ENCODE data around the gene RBM14.
A peak's percentile ranks its signal among the peaks of the same experiment; 100 is the strongest.
"Not testable (repeated sequence)": the region's sequence is repeated elsewhere in the genome, so short reads cannot be mapped to it uniquely, and the experiment has no call there.

RBM14 gene, protein sequence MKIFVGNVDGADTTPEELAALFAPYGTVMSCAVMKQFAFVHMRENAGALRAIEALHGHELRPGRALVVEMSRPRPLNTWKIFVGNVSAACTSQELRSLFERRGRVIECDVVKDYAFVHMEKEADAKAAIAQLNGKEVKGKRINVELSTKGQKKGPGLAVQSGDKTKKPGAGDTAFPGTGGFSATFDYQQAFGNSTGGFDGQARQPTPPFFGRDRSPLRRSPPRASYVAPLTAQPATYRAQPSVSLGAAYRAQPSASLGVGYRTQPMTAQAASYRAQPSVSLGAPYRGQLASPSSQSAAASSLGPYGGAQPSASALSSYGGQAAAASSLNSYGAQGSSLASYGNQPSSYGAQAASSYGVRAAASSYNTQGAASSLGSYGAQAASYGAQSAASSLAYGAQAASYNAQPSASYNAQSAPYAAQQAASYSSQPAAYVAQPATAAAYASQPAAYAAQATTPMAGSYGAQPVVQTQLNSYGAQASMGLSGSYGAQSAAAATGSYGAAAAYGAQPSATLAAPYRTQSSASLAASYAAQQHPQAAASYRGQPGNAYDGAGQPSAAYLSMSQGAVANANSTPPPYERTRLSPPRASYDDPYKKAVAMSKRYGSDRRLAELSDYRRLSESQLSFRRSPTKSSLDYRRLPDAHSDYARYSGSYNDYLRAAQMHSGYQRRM

DNA sequence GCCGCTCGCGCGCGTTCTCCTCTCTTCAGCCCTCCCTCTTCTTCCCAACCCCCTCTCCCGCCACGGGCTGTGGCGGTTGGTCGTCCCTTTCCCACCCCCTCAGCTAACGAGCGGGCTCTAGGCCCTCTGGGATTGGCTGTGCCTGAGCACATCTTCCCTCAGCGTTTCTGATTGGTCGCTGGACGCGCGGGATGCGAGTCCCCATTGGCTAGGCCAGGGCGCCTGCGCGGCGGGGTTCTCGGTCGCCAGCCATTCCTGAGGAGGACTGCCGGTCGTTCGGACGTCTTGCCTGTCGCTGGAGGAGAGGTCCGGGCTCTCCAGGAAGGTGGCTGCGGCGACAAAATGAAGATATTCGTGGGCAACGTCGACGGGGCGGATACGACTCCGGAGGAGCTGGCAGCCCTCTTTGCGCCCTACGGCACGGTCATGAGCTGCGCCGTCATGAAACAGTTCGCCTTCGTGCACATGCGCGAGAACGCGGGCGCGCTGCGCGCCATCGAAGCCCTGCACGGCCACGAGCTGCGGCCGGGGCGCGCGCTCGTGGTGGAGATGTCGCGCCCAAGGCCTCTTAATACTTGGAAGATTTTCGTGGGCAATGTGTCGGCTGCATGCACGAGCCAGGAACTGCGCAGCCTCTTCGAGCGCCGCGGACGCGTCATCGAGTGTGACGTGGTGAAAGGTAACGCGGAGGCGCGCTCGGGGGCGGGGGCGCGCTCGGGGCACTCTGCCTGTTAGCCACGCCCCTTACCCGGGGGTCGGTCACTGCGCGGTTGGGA lies at the start of gene RBM14:
Gene RBM14, plus strand, starts transcription at position 252 of the 776 bp plus-strand sequence. Its CDS starts 91 bp downstream, at position 343.
- DNase-seq (ENCODE audit: low spot score): peak; percentile 98

DNA sequence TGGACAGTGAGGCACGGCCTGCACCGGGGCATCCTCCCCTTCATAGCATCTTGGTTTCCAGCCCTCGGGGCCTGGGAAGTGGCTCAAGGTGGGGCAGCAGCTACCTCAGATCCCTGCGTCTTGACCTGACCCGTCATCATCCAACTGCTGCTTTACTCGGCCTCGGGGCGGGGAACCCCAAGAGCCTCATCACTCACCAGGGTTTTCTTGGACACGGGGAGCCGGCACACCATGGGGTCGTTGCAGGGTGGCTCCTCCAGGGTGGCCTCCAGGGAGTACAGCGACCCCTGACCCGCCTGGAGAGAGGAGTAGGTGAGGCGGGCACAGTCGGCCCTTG lies 48.7 kb upstream of the RBM14 start:
- DNase-seq (ENCODE audit: low spot score): no peak

DNA sequence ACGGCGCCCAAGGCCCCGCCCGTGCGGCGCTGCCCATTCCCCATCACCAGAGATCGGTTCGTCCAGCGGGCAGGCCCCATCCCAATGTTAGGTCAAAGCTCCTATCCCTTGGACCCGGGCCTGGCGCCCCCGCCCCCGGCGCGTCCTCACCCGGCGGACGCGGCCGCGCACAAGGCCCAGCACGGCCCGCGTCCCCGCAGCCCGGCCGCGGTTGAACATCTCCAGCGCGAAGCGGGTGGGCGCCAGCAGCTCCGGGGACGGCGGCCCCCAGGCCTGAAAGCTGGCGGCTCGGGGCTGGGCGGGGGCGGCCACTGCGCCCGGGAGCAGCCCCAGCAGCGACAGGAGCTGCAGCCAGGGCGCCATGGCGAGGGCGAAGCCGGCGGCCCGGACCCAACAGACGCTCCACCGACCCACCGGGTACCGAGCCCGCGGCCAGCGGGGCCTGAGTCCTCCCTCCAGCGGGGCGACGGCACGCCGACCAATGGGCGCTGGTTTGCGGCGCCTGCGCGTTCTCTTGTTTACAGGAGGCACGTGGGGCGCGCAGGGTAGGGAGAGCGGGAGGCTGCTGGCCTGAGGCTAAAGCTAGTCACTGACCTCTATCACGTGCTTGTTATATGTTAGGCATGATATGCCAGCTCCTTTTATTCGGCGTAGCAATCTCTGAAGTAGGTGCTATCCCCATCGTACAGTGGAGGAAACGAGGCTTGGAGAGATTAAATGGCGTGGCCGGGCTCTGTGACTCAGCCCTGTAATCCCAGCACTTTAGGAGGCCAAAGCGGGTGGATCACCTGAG lies 48.1 kb upstream of the RBM14 start, which contains the start of gene CTSF:
Gene CTSF, minus strand, starts transcription at position 483 of the 793 bp plus-strand sequence. Its CDS starts 120 bp downstream, at position 363.
- peak; percentile 73 for DNase-seq (ENCODE audit: low spot score)

DNA sequence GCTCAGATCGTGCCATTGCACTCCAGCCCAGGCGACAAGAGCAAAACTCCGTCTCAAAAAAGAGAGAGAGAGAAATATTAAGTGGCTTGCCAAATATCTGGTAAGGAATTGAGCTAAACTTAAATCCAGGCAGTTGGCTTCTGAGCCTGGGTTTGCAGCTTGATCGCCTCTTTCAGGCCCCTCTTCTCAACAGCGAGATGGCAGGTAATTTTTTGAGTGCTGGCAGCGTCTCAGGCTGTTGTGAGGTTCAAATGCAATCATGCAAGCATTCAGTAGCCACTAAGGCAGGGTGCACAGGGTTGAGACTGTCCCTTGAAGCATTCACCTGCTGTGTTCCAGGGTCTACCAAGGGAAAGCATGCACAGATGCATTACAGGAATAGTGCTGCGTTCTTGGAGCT lies 47.4 kb upstream of the RBM14 start:
- no peak for DNase-seq (ENCODE audit: low spot score)

DNA sequence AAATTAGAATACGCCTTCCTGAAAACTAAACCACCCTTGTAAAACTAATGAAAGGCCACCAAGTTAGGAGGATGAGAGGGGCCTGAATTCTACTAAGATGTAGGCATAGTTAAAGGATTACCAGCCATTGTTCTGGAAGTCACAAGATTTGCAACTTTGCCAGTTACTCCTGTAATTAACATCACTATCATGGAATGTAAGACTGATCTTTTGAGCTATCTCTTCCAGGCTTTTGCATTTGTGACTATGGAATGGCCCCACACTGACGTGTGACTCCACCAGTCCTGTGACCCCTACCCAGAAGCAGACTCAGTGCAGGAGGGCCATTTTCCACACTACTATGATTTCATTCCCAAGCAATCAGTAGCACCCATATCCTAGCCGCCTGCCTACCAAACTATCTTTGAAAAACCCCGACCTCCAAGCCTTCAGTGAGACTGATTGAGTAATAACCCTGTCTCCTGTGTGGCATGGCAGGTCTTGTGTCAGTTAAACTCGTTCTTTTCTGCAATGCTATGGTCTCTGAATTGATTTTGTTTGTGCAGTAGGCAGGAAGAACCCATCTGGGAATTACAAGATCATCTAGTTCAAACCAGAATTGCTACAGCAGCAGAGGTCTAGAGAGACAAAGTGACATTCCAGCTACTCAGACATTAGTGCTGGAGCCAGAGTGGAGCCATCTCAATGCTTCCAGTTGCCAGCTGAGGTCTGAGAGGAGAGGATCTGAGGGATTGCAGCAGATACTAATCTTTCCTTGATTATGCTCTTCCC lies 46.2 kb upstream of the RBM14 start:
- no peak for DNase-seq (ENCODE audit: low spot score)

- DNase-seq (ENCODE audit: low spot score): no peak
Measured at GRCh38 chr11:66570850-66571180, 45.6 kb upstream of the RBM14 start.

- peak; percentile 83 for DNase-seq (ENCODE audit: low spot score)
Measured at GRCh38 chr11:66579017-66579606, 37.3 kb upstream of the RBM14 start.

DNA sequence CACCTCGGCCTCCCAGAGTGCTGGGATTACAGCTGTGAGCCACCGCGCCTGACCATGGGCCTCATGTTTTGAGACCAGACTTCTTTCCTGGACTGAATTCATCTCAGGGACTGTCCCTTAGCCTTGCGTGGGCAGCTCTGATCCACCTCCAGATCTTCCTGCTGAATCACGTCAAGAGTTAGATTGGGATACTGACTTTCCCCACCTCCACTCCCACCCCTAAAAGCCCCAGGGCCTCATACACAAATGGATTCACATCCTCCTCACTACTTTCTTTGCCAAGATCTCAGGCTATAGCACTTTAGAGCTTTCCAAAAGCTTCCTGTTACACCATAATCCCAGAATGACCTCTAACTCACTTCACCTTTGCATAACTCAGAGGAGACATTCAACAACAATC lies 35.6 kb upstream of the RBM14 start:
- no peak for DNase-seq (ENCODE audit: low spot score)

DNA sequence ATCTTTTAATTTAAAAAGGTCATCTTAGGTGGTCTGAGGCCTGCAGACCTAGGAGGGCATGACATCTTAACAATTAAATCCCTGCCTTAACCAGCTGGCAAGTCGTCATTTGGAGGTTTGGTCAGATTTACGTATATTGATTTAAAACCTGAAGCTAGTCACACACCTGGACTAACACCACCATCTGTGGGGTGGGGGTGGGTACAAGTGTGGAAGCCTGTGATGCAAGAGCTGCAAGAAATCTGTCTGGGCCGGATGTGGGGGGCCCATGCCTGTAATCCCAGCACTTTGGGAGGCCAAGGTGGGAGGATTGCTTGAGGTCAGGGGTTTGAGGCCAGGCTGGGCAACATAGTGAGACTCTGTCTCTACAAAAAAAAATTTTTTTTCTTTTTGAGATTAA lies 35.2 kb upstream of the RBM14 start:
- DNase-seq (ENCODE audit: low spot score): no peak

DNA sequence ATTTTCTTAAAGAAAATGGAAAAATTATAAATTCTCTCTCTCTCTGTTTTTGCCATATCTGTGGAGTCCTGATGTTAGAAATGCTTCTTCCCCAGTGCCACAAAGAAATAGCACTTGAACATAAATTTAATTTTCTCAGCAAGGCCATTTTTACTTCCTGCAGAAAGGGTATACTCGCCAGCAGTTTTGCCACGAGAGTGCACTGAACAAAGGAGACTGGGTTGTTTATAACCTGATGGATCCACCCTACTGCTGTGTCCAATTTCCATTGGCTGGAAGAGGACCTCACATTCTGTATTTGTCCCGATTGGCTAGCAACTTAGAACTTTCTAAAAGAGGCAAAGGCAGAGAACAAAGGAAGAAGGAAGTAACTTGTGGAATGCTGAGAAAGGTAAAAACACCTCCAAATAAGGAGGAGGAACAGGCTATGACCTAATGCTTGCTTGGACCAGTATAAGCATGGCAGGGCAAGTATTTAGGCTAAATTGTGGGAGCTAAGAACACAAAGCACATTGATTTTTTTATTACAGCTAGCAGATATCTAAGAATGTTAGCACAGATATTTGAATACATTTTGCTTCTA lies 33.8 kb upstream of the RBM14 start:
- DNase-seq (ENCODE audit: low spot score): not testable (repeated sequence)

DNA sequence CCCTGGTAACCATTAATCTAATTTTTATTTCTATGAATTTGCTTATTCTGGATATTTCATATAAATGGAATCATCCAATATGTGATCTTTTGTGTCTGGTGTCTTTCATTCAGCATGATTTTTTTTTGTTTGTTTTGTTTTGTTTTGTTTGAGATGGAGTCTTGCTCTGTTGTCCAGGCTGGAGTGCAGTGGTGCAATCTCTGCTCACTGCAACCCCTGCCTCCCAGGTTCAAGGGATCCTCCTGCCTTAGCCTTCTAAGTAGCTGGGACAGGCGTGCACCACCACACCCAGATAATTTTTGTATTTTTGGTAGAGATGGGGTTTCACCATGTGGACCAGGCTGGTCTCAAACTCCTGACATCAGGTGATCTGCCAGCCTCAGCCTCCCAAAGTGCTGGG lies 31.0 kb upstream of the RBM14 start:
- not testable (repeated sequence) for DNase-seq (ENCODE audit: low spot score)

- DNase-seq (ENCODE audit: low spot score): no peak
Measured at GRCh38 chr11:66586136-66586535, 30.3 kb upstream of the RBM14 start.

DNA sequence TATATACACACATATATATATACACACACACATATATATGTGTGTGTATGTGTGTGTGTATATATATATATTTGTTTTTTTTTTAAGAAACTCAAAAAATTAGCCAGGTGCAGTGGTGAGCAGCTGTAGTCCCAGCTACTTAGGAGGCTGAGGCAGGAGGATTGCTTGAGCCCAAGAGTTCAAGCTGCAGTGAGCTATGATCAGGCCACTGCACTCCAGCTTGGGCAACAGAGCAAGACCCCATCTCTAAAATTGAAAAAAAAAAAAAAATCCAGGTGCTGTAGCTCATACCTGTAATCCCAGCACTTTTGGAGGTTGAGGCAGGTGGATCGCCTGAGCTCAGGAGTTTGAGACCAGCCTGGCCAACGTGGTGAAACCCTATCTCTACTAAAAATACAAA lies 27.1 kb upstream of the RBM14 start:
- DNase-seq (ENCODE audit: low spot score): not testable (repeated sequence)

GRCh38 chr11:66589996-66590675 lies 26.3 kb upstream of the RBM14 start:
- DNase-seq (ENCODE audit: low spot score): no peak

DNA sequence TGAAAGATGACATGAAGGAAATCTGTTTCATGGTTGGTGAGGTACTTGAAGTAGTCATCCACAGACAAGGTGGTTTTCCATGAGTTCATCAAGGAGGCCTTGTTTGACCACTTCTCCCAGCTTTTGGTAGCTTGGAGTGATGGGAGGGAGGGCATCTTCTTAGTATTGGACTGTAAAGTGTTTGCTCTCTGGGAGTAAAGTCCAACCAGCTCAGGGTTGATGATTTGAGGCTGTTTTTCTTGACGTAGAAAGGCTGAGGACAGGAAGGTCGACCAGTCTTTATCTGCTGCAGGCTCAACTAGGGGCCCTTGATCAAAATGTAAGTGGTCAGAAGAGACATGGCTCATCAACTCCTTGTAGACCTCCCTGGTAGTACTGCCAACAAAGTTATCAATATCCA lies 25.3 kb upstream of the RBM14 start:
- DNase-seq (ENCODE audit: low spot score): no peak

DNA sequence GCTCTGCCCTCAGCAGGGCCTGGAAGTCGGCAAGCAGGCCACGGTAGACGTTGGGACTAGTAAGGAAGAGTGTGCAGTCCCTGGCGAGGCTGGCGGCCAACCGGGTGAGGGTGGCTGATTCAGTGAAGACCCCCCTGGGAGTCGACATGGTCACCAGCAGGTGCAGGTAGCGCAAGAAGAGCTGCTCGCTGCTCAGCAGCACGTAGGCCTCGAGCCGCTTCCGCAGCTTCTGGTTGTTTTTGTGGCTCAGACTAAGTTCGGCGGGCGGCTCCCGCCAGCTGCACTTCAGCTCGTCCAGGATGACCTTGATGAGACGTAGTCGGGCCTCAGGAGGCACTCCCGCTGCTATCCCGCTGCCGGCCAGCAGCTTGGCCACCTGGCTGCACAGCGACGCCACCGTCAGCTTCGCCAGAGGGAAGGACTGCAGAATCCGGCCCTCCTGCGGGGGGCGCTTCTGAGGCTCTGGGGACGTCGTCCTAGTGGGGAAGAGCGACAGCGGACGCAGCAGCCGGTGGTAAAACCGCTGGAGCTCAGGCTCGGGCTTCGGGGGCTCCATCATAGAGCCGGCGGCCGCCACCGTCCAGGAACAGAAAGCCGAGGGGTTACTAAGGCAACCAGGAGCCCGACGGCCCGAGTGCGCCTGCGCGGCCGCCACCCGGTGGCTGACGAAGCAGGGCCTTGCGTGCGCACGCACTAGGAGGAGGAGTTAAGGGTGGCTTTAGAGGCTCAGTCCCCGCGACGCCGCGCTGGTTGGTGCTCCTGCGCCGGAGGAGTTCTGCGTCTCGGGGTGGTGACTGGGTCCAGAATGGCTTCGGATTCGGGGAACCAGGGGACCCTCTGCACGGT lies 23.8 kb upstream of the RBM14 start, which contains the start of the genes CCDC87 and CCS:
Gene CCDC87, minus strand, starts transcription at position 607 of the 846 bp plus-strand sequence. Its CDS starts 48 bp downstream, at position 559.
Gene CCS, plus strand, starts transcription at position 729 of the 846 bp plus-strand sequence. Its CDS starts 77 bp downstream, at position 806.
- DNase-seq (ENCODE audit: low spot score): peak; percentile 99

DNA sequence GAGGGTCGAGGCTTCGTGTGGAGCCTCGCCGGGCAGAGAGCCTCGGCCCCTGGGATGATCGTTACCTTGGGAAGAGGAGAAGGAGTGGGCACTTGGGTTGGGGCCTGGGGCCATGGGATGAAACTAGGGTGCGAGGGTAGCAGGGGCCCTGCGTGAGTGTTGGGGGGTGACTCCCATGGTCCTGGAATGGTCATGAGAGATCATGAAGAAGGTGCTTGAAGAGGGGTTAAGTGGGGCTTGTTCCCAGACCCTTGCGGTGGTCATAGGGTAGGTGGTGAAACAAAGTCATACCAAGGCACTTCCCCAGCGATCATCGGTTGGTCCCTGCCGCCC lies 23.2 kb upstream of the RBM14 start:
- no peak for DNase-seq (ENCODE audit: low spot score)

GRCh38 chr11:66593650-66594049 lies 22.8 kb upstream of the RBM14 start:
- peak; percentile 50 for DNase-seq (ENCODE audit: low spot score)

Data from hematopoietic multipotent progenitor cell treated with erythropoietin and hydrocortisone succinate and interleukin-3 and kit ligand, for 17 days (in vitro differentiated cells).